GM21526 (cell line): ENCODE measurements around the gene BTG2.

Experiments used
- ATAC-seq: cut with Tn5 transposase; IDR thresholded peaks from one replicate; pipeline ENCODE4 v1.9.1; 2021; ENCODE audit warnings: moderate library complexity; ENCODE audit not compliant: unreplicated experiment, low FRiP score

Gene BTG2

GRCh38 chr1:203275656-203276272 is 29.6 kb upstream of the BTG2 start:
- no peak for ATAC-seq

GRCh38 chr1:203276408-203276807 is 28.9 kb upstream of the BTG2 start:
- ATAC-seq: no peak

- no peak for ATAC-seq
These were observed 28.3 kb upstream of the BTG2 start for GRCh38 chr1:203276916-203277545.

GRCh38 chr1:203278082-203278884 is 27.0 kb upstream of the BTG2 start:
- no peak for ATAC-seq

GRCh38 chr1:203278885-203279406 is 26.4 kb upstream of the BTG2 start:
- no peak for ATAC-seq

- no peak for ATAC-seq
These were observed 25.3 kb upstream of the BTG2 start for GRCh38 chr1:203280061-203280460.

GRCh38 chr1:203281033-203281432 is 24.3 kb upstream of the BTG2 start:
- no peak for ATAC-seq

GRCh38 chr1:203281851-203282661 is 23.3 kb upstream of the BTG2 start:
- ATAC-seq: no peak

GRCh38 chr1:203282720-203283542 is 22.4 kb upstream of the BTG2 start:
- ATAC-seq: no peak

- no peak for ATAC-seq
These were observed 21.7 kb upstream of the BTG2 start for GRCh38 chr1:203283597-203283996.

- ATAC-seq: no peak
These were observed 20.8 kb upstream of the BTG2 start for GRCh38 chr1:203284411-203285123.

GRCh38 chr1:203286161-203286984 is 18.9 kb upstream of the BTG2 start:
- no peak for ATAC-seq

GRCh38 chr1:203287109-203287893 is 18.0 kb upstream of the BTG2 start:
- ATAC-seq: peak; percentile 37

GRCh38 chr1:203287898-203288297 is 17.4 kb upstream of the BTG2 start:
- no peak for ATAC-seq

- no peak for ATAC-seq
These were observed 16.9 kb upstream of the BTG2 start for GRCh38 chr1:203288400-203288799.

- peak; percentile 46 for ATAC-seq
These were observed 15.9 kb upstream of the BTG2 start for GRCh38 chr1:203289281-203289981.

GRCh38 chr1:203289982-203290260 is 15.4 kb upstream of the BTG2 start:
- no peak for ATAC-seq
